Measurements from ENCODE around the gene B3GAT3. TPM values are rescaled to one million over a fixed set of nuclear protein-coding genes. Genes with fewer than 3 reads are reported as not detected.

Gene B3GAT3
- total RNA-seq, 1 experiment from 2014 or later: 65.8 TPM

- H3K9me3 ChIP-seq (ENCODE audit: low read length): no peaks in the 10 kb centered on the region
- DNase-seq (no peak), ATAC-seq (no peak)
- H3K79me2 ChIP-seq (ENCODE audit: low read length): peaks cover 41% of the 10 kb centered on the region
- no peaks in the 10 kb centered on the region for H3F3A ChIP-seq (ENCODE audit: low read length, unreplicated experiment)
- no peak overlapping the region for H2AFZ ChIP-seq (ENCODE audit: low read length)
- H4K20me1 ChIP-seq (ENCODE audit: low read length): peaks cover 6% of the 10 kb centered on the region
- no peaks in the 10 kb centered on the region for H3K9me2 ChIP-seq (replicated peaks; ENCODE audit: low read length)
- H3K4me2 ChIP-seq (ENCODE audit: low read length): no peak overlapping the region
- no peak overlapping the region for H3K27ac ChIP-seq (ENCODE audit: low read length)
- peaks cover 30% of the 10 kb centered on the region for H3K36me3 ChIP-seq (ENCODE audit: low read depth, low read length)
- H3K9ac ChIP-seq (ENCODE audit: low read length): no peak overlapping the region
- H3K27me3 ChIP-seq (ENCODE audit: low read length): no peaks in the 10 kb centered on the region
- intact Hi-C loops (cut with micrococcal nuclease): no loop called here
- no peak overlapping the region for H3K4me3 ChIP-seq (ENCODE audit: low read length)
- TF ChIP-seq CTCF (conservative IDR thresholded peaks at IDR 0.05; ENCODE audit: low read depth, low read length) (no peak), EZH2phosphoT487 (IDR thresholded peaks at IDR 0.05; ENCODE audit: borderline replicate concordance, low read length) (no peak), EZH2 (IDR thresholded peaks at IDR 0.05; ENCODE audit: low read length, unreplicated experiment) (no peak)
- POLR2A ChIA-PET (ENCODE audit: unreplicated experiment): interaction anchor here (0.7 kb wide), 1 partner anchor 14 kb away, joined by 7 read pairs; no protein-coding TSS in a partner anchor
- BruUV-seq (replicated peaks): no TSS peak
- H3K4me1 ChIP-seq (ENCODE audit: insufficient read depth, low read length): peaks cover 20% of the 10 kb centered on the region
- CTCF ChIA-PET: interaction anchor here (0.7 kb wide), 2 partner anchors 103 to 182 kb away, joined by 4 to 8 read pairs; no protein-coding TSS in a partner anchor
Measured at GRCh38 chr11:62577046-62577714, 44.6 kb downstream of the B3GAT3 start.

- ChIA-PET CTCF (no interaction called here), POLR2A (ENCODE audit: unreplicated experiment) (no interaction called here)
- DNase-seq: no peak
- Histone ChIP-seq H3K9ac (ENCODE audit: low read length) (peak overlapping the region; percentile 98; the same call in 1 of the 2 replicates), H3K4me3 (ENCODE audit: low read length) (peak overlapping the region; percentile 94; the same call in 1 of the 2 replicates), H3K4me1 (ENCODE audit: insufficient read depth, low read length) (peaks cover 33% of the 10 kb centered on the region), H3K36me3 (ENCODE audit: low read depth, low read length) (peaks cover 37% of the 10 kb centered on the region), H2AFZ (ENCODE audit: low read length) (no peak overlapping the region), H3K4me2 (ENCODE audit: low read length) (peak overlapping the region; percentile 99), H3K9me3 (ENCODE audit: low read length) (no peaks in the 10 kb centered on the region), H3K9me2 (replicated peaks; ENCODE audit: low read length) (no peaks in the 10 kb centered on the region), H3K79me2 (ENCODE audit: low read length) (peaks cover 54% of the 10 kb centered on the region), H3F3A (ENCODE audit: low read length, unreplicated experiment) (no peaks in the 10 kb centered on the region), H3K27ac (ENCODE audit: low read length) (no peak overlapping the region), H4K20me1 (ENCODE audit: low read length) (peaks cover 19% of the 10 kb centered on the region), H3K27me3 (ENCODE audit: low read length) (no peaks in the 10 kb centered on the region)
- TF ChIP-seq EZH2phosphoT487 (IDR thresholded peaks at IDR 0.05; ENCODE audit: borderline replicate concordance, low read length): no peak
- TF ChIP-seq CTCF (conservative IDR thresholded peaks at IDR 0.05; ENCODE audit: low read depth, low read length): no peak
- no peak for TF ChIP-seq EZH2 (IDR thresholded peaks at IDR 0.05; ENCODE audit: low read length, unreplicated experiment)
- no TSS peak for BruUV-seq (replicated peaks)
- ATAC-seq: no peak
- intact Hi-C loops (cut with micrococcal nuclease): loop anchor here (1.0 kb wide), 1 partner anchor 15 kb away; the partner anchor contains the start of gene TUT1
Measured at GRCh38 chr11:62575837-62576236, 45.9 kb downstream of the B3GAT3 start.

- TF ChIP-seq EZH2phosphoT487 (IDR thresholded peaks at IDR 0.05; ENCODE audit: borderline replicate concordance, low read length) (no peak), CTCF (conservative IDR thresholded peaks at IDR 0.05; ENCODE audit: low read depth, low read length) (no peak; the same call in 1 of the 2 replicates), EZH2 (IDR thresholded peaks at IDR 0.05; ENCODE audit: low read length, unreplicated experiment) (no peak)
- intact Hi-C loops (cut with micrococcal nuclease): loop anchor here (1.0 kb wide), 1 partner anchor 16 kb away; the partner anchor contains the start of gene TUT1
- Histone ChIP-seq H3K27me3 (ENCODE audit: low read length) (no peaks in the 10 kb centered on the region), H3K9me3 (ENCODE audit: low read length) (no peaks in the 10 kb centered on the region), H3K4me3 (ENCODE audit: low read length) (peak overlapping the region; percentile 94), H3K4me2 (ENCODE audit: low read length) (peak overlapping the region; percentile 99), H3K79me2 (ENCODE audit: low read length) (peaks cover 61% of the 10 kb centered on the region), H3K4me1 (ENCODE audit: insufficient read depth, low read length) (peaks cover 36% of the 10 kb centered on the region), H3K9me2 (replicated peaks; ENCODE audit: low read length) (no peaks in the 10 kb centered on the region), H2AFZ (ENCODE audit: low read length) (peak overlapping the region; percentile 92; the same call in 1 of the 2 replicates), H3K27ac (ENCODE audit: low read length) (0 out of 2 replicates have a peak overlapping the region, but pooled peaks have one; percentile 74), H3K36me3 (ENCODE audit: low read depth, low read length) (peaks cover 43% of the 10 kb centered on the region), H3F3A (ENCODE audit: low read length, unreplicated experiment) (no peaks in the 10 kb centered on the region), H3K9ac (ENCODE audit: low read length) (peak overlapping the region; percentile 98), H4K20me1 (ENCODE audit: low read length) (peaks cover 25% of the 10 kb centered on the region)
- BruUV-seq (replicated peaks): no TSS peak
- DNase-seq (no peak), ATAC-seq (peak; percentile 23)
- ChIA-PET CTCF (interaction anchor here (0.7 to 1.6 kb wide), 3 partner anchors 16 to 150 kb away, joined by 3 to 7 read pairs (median 4); partner anchors contain the start of gene TUT1), POLR2A (ENCODE audit: unreplicated experiment) (interaction anchor here (0.9 to 1.0 kb wide), 2 partner anchors 16 to 17 kb away, joined by 3 to 12 read pairs; partner anchors contain the start of gene TUT1)
Measured at GRCh38 chr11:62575156-62575555, 46.6 kb downstream of the B3GAT3 start.

Measured in PC-3 (cell line).